ENCODE data around the gene RPL22L1.
"Not testable (repeated sequence)": the region's sequence is repeated elsewhere in the genome, so short reads cannot be mapped to it uniquely, and the experiment has no call there.

Gene RPL22L1

GRCh38 chr3:170823562-170823961, 46.4 kb downstream of the RPL22L1 start:
- not testable (repeated sequence) for DNase-seq

- not testable (repeated sequence) for DNase-seq
Observed at GRCh38 chr3:170818325-170818724, 51.7 kb downstream of the RPL22L1 start.

GRCh38 chr3:170817471-170817870, 52.5 kb downstream of the RPL22L1 start:
- DNase-seq = not testable (repeated sequence)

- DNase-seq = no peak
Observed at GRCh38 chr3:170816841-170817240, 53.2 kb downstream of the RPL22L1 start.

GRCh38 chr3:170816341-170816740, 53.7 kb downstream of the RPL22L1 start:
- no peak for DNase-seq

- DNase-seq = no peak
Observed at GRCh38 chr3:170815936-170816335, 54.1 kb downstream of the RPL22L1 start.

GRCh38 chr3:170815340-170815739, 54.7 kb downstream of the RPL22L1 start:
- peak; percentile 52 for DNase-seq
